H1 (cell line): ENCODE results near the gene MICU1.
"Not testable (repeated sequence)": the region's sequence is repeated elsewhere in the genome, so short reads cannot be mapped to it uniquely, and the experiment has no call there.

Experiments used
- CBX5 ChIP-seq: fragments of 300-800, 300-1000 bp; sonication (generic); IDR thresholded peaks from 2 replicates; pipeline ENCODE4 v1.7.1; 2016; ENCODE audit warnings: antibody characterized with exemption, low read length, low read depth
- EP300 ChIP-seq, 2 experiments: IDR thresholded peaks; 1 replicate in 1 of 2; 2 replicates in 1 of 2; pipeline ENCODE4 v1.6.1; 2011 to 2012; ENCODE audit warnings: low read depth in 2 of 2, low read length in 2 of 2, mild to moderate bottlenecking in 2 of 2, borderline replicate concordance in 1 of 2, inconsistent platforms in 1 of 2, moderate library complexity in 1 of 2
- JUND ChIP-seq: IDR thresholded peaks from 2 replicates; pipeline ENCODE4 v1.6.1; 2011; ENCODE audit warnings: mild to moderate bottlenecking, improper control_type of control experiment, low read length
- NANOG ChIP-seq: IDR thresholded peaks from 2 replicates; pipeline ENCODE4 v1.6.1; 2011; ENCODE audit warnings: low read length, low read depth, mild to moderate bottlenecking, inconsistent platforms; ENCODE audit not compliant: insufficient read depth, poor library complexity, severe bottlenecking
- POLR2A ChIP-seq, 2 experiments: IDR thresholded peaks; 1 replicate in 1 of 2; 2 replicates in 1 of 2; pipeline ENCODE4 v1.6.1; 2011; ENCODE audit warnings: low read depth in 2 of 2, low read length in 2 of 2, mild to moderate bottlenecking in 2 of 2; ENCODE audit errors: control extremely low read depth in 1 of 2
- RAD21 ChIP-seq, 2 experiments: IDR thresholded peaks in 1 of 2; conservative IDR thresholded peaks in 1 of 2; 2 replicates each; pipeline ENCODE4 v1.6.1; 2011; ENCODE audit warnings: low read depth in 2 of 2, low read length in 2 of 2, improper control_type of control experiment in 1 of 2, inconsistent platforms in 1 of 2, mild to moderate bottlenecking in 1 of 2, moderate library complexity in 1 of 2
- SUZ12 ChIP-seq: fragments of 200-600 bp; sonication (generic); IDR thresholded peaks from 2 replicates; pipeline ENCODE4 v1.6.1; 2012; ENCODE audit warnings: mild to moderate bottlenecking, inconsistent platforms, low read length, moderate library complexity, mixed read lengths
- TAF1 ChIP-seq: IDR thresholded peaks from 2 replicates; pipeline ENCODE4 v1.6.1; 2011; ENCODE audit warnings: mild to moderate bottlenecking, low read depth, low read length

GRCh38 chr10:72395581-72395980, 230.3 kb downstream of the MICU1 start:
- not testable (repeated sequence) for TF ChIP-seq CBX5; NANOG; EP300 (IDR thresholded peaks at IDR 0.05; ENCODE audit: borderline replicate concordance in 1 of 2, low read depth in 2 of 2, low read length in 2 of 2); JUND; POLR2A (IDR thresholded peaks at IDR 0.05; ENCODE audit: control extremely low read depth in 1 of 2, low read depth in 2 of 2, low read length in 2 of 2); TAF1; SUZ12; RAD21 (IDR thresholded peaks at IDR 0.05 in 1 of 2, conservative IDR thresholded peaks at IDR 0.05 in 1 of 2; ENCODE audit: low read depth in 2 of 2, low read length in 2 of 2)
